Measurements from ENCODE around the gene CCNY.

GRCh38 chr10:35579726-35580422 lies 243.6 kb downstream of the CCNY start:
- TF ChIP-seq CTCF (conservative IDR thresholded peaks at IDR 0.05; ENCODE audit: low read length): no peak
- TF ChIP-seq EZH2phosphoT487 (IDR thresholded peaks at IDR 0.05; ENCODE audit: borderline replicate concordance, low read depth, low read length): no peak

Data from OCI-LY7 (cell line).